ENCODE data around the gene DAND5. TPM values are rescaled to one million over a fixed set of nuclear protein-coding genes. Genes with fewer than 3 reads are reported as not detected.
"Not testable (repeated sequence)": the region's sequence is repeated elsewhere in the genome, so short reads cannot be mapped to it uniquely, and the experiment has no call there.

The DAND5 gene
- total RNA-seq, 1 donor from 2014 or later = not detected

- Histone ChIP-seq H3K4me1 (ENCODE audit: insufficient read depth, low read length) (peaks cover 35% of the 10 kb centered on the region), H3K27ac (ENCODE audit: low read depth, low read length) (no peak overlapping the region), H4K20me1 (ENCODE audit: insufficient read depth, low read length) (peaks cover 28% of the 10 kb centered on the region), H3K4me3 (ENCODE audit: insufficient read depth, low read depth, low read length) (no peak overlapping the region), H2AFZ (ENCODE audit: low read depth, low read length) (no peak overlapping the region), H3K27me3 (ENCODE audit: insufficient read depth, low read length) (no peaks in the 10 kb centered on the region), H3K9me3 (ENCODE audit: insufficient read depth, low read depth, low read length) (no peaks in the 10 kb centered on the region), H3K4me2 (ENCODE audit: low read length) (no peak overlapping the region), H3K79me2 (ENCODE audit: insufficient read depth, low read length) (peaks cover 58% of the 10 kb centered on the region), H3K36me3 (ENCODE audit: insufficient read depth, low read length) (peaks cover 28% of the 10 kb centered on the region), H3K9ac (ENCODE audit: low read length) (no peak overlapping the region)
- no peaks in the 10 kb centered on the region for H3K27me3 Mint-ChIP-seq (ENCODE audit: low read depth, unreplicated experiment)
- H3K36me3 Mint-ChIP-seq (ENCODE audit: low read depth, unreplicated experiment) = peaks cover 9% of the 10 kb centered on the region
- no peak for FAIRE-seq
- H3K4me1 Mint-ChIP-seq (ENCODE audit: low read depth, unreplicated experiment) = peaks cover 7% of the 10 kb centered on the region
- DNase-seq (ENCODE audit: low read depth) = no peak
- H3K4me3 Mint-ChIP-seq (ENCODE audit: unreplicated experiment) = peak overlapping the region; percentile 68
- TF ChIP-seq EZH2 (IDR thresholded peaks at IDR 0.05; ENCODE audit: insufficient read depth, low read length) (no peak), CTCF (IDR thresholded peaks at IDR 0.05; ENCODE audit: insufficient read depth, low read depth, low read length) (no peak)
- no peaks in the 10 kb centered on the region for H3K9me3 Mint-ChIP-seq (ENCODE audit: unreplicated experiment)
- H3K27ac Mint-ChIP-seq (ENCODE audit: unreplicated experiment) = peak overlapping the region; percentile 69
Measured at GRCh38 chr19:12949363-12950283, 19.8 kb upstream of the DAND5 start.

- not testable (repeated sequence) for FAIRE-seq; H3K27me3 Mint-ChIP-seq (ENCODE audit: low read depth, unreplicated experiment); H3K36me3 Mint-ChIP-seq (ENCODE audit: low read depth, unreplicated experiment); H3K4me3 ChIP-seq (ENCODE audit: insufficient read depth, low read depth, low read length); H3K9me3 Mint-ChIP-seq (ENCODE audit: unreplicated experiment); H3K27me3 ChIP-seq (ENCODE audit: insufficient read depth, low read length); H3K4me3 Mint-ChIP-seq (ENCODE audit: unreplicated experiment); DNase-seq (ENCODE audit: low read depth); H3K9me3 ChIP-seq (ENCODE audit: insufficient read depth, low read depth, low read length); H2AFZ ChIP-seq (ENCODE audit: low read depth, low read length); H3K27ac Mint-ChIP-seq (ENCODE audit: unreplicated experiment)
- H4K20me1 ChIP-seq (ENCODE audit: insufficient read depth, low read length) = peaks cover 25% of the 10 kb centered on the region
- peaks cover 36% of the 10 kb centered on the region for H3K4me1 ChIP-seq (ENCODE audit: insufficient read depth, low read length)
- H3K9ac ChIP-seq (ENCODE audit: low read length) = peak overlapping the region; percentile 80
- H3K4me1 Mint-ChIP-seq (ENCODE audit: low read depth, unreplicated experiment) = peaks cover 16% of the 10 kb centered on the region
- H3K4me2 ChIP-seq (ENCODE audit: low read length) = peak overlapping the region; percentile 62
- peak overlapping the region; percentile 95 for H3K27ac ChIP-seq (ENCODE audit: low read depth, low read length)
- peaks cover 69% of the 10 kb centered on the region for H3K79me2 ChIP-seq (ENCODE audit: insufficient read depth, low read length)
- H3K36me3 ChIP-seq (ENCODE audit: insufficient read depth, low read length) = peaks cover 26% of the 10 kb centered on the region
Measured at GRCh38 chr19:12952050-12952449, 17.3 kb upstream of the DAND5 start.

GRCh38 chr19:12952488-12953137 lies 16.8 kb upstream of the DAND5 start:
- no peak for FAIRE-seq
- peak; percentile 80 for DNase-seq (ENCODE audit: low read depth)
- Histone ChIP-seq H3K9ac (ENCODE audit: low read length) (peak overlapping the region; percentile 80), H3K27me3 (ENCODE audit: insufficient read depth, low read length) (no peaks in the 10 kb centered on the region), H4K20me1 (ENCODE audit: insufficient read depth, low read length) (peaks cover 22% of the 10 kb centered on the region), H3K36me3 (ENCODE audit: insufficient read depth, low read length) (peaks cover 26% of the 10 kb centered on the region), H3K4me2 (ENCODE audit: low read length) (peak overlapping the region; percentile 62), H3K27ac (ENCODE audit: low read depth, low read length) (peak overlapping the region; percentile 95), H2AFZ (ENCODE audit: low read depth, low read length) (no peak overlapping the region), H3K4me3 (ENCODE audit: insufficient read depth, low read depth, low read length) (no peak overlapping the region), H3K9me3 (ENCODE audit: insufficient read depth, low read depth, low read length) (no peaks in the 10 kb centered on the region), H3K4me1 (ENCODE audit: insufficient read depth, low read length) (peaks cover 32% of the 10 kb centered on the region), H3K79me2 (ENCODE audit: insufficient read depth, low read length) (peaks cover 69% of the 10 kb centered on the region)
- no peak for TF ChIP-seq EZH2 (IDR thresholded peaks at IDR 0.05; ENCODE audit: insufficient read depth, low read length)
- no peak for TF ChIP-seq CTCF (IDR thresholded peaks at IDR 0.05; ENCODE audit: insufficient read depth, low read depth, low read length)
- Mint-ChIP-seq H3K36me3 (ENCODE audit: low read depth, unreplicated experiment) (peaks cover 8% of the 10 kb centered on the region), H3K27ac (ENCODE audit: unreplicated experiment) (no peak overlapping the region), H3K4me1 (ENCODE audit: low read depth, unreplicated experiment) (peaks cover 16% of the 10 kb centered on the region), H3K27me3 (ENCODE audit: low read depth, unreplicated experiment) (no peaks in the 10 kb centered on the region), H3K4me3 (ENCODE audit: unreplicated experiment) (no peak overlapping the region), H3K9me3 (ENCODE audit: unreplicated experiment) (no peaks in the 10 kb centered on the region)

Data from astrocyte (in vitro differentiated cells and primary cell).